GM21526 (cell line): ENCODE results near the gene SEZ6.

Experiments used
- ATAC-seq: cut with Tn5 transposase; IDR thresholded peaks from one replicate; pipeline ENCODE4 v1.9.1; 2021; ENCODE audit warnings: moderate library complexity; ENCODE audit not compliant: unreplicated experiment, low FRiP score

SEZ6 gene

GRCh38 chr17:29036584-29036983, 30.8 kb upstream of the SEZ6 start:
- no peak for ATAC-seq

GRCh38 chr17:29034510-29034909, 28.7 kb upstream of the SEZ6 start:
- no peak for ATAC-seq

GRCh38 chr17:29032857-29033197, 27.0 kb upstream of the SEZ6 start:
- no peak for ATAC-seq

GRCh38 chr17:29032013-29032856, 26.4 kb upstream of the SEZ6 start:
- ATAC-seq = no peak

GRCh38 chr17:29031488-29031887, 25.7 kb upstream of the SEZ6 start:
- ATAC-seq = no peak

- no peak for ATAC-seq
Measured at GRCh38 chr17:29024316-29024952, 18.6 kb upstream of the SEZ6 start.

GRCh38 chr17:29022074-29022473, 16.2 kb upstream of the SEZ6 start:
- ATAC-seq = no peak

GRCh38 chr17:29021226-29021625, 15.4 kb upstream of the SEZ6 start:
- ATAC-seq = no peak

GRCh38 chr17:29020576-29020975, 14.7 kb upstream of the SEZ6 start:
- ATAC-seq = no peak

GRCh38 chr17:29019475-29020181, 13.8 kb upstream of the SEZ6 start:
- no peak for ATAC-seq

- ATAC-seq = no peak
Measured at GRCh38 chr17:29018788-29019474, 13.1 kb upstream of the SEZ6 start.

- no peak for ATAC-seq
Measured at GRCh38 chr17:29016345-29017210, 10.7 kb upstream of the SEZ6 start.

- no peak for ATAC-seq
Measured at GRCh38 chr17:29014716-29015115, 8.9 kb upstream of the SEZ6 start.

GRCh38 chr17:29012535-29012934, 6.7 kb upstream of the SEZ6 start:
- ATAC-seq = no peak

GRCh38 chr17:29010586-29010985, 4.8 kb upstream of the SEZ6 start:
- no peak for ATAC-seq

GRCh38 chr17:29010129-29010528, 4.3 kb upstream of the SEZ6 start:
- ATAC-seq = no peak

GRCh38 chr17:29008591-29008990, 2.8 kb upstream of the SEZ6 start:
- ATAC-seq = no peak

GRCh38 chr17:29007860-29008455, 2.1 kb upstream of the SEZ6 start:
- no peak for ATAC-seq

GRCh38 chr17:29007456-29007855, 1.6 kb upstream of the SEZ6 start:
- no peak for ATAC-seq
